HCT116 (cell line): ENCODE results near the gene RELB. TPM values are rescaled to one million over a fixed set of nuclear protein-coding genes. Genes with fewer than 3 reads are reported as not detected.

ENCODE experiments used
- ATAC-seq: fragments of 200-7000 bp; cut with Tn5 transposase; 2 replicates; pipeline ENCODE4 v1.9.1; 2020; ENCODE audit warnings: mild to moderate bottlenecking, moderate library complexity
- BruUV-seq: library from RNA; stranded (reverse); fragments of 400-500 nt; replicated peaks from 2 replicates; lab custom pipeline; 2021; lab: Mats Ljungman, UMichigan
- CTCF ChIA-PET: fragments of 300-600 bp; sonication (Branson Sonifier 250); formaldehyde crosslinking; loops from one replicate; lab custom pipeline; 2021; ENCODE audit warnings: antibody characterized with exemption; lab: Charles Lee
- POLR2A ChIA-PET: fragments of 300-600, 350-600 bp; sonication (Branson Sonifier 250); formaldehyde crosslinking; loops from one replicate; lab custom pipeline; 2021; ENCODE audit warnings: antibody characterized with exemption; lab: Charles Lee
- RAD21 ChIA-PET, 2 experiments: fragments of 300-600 bp; sonication (Branson Sonifier 250); formaldehyde crosslinking; loops; one replicate each; lab custom pipeline; 2023; ENCODE audit warnings: low total read pairs in 2 of 2; ENCODE audit not compliant: uncharacterized antibody in 2 of 2, unreplicated experiment in 2 of 2, low non-redundant PET in 1 of 2; lab: Charles Lee
- DNase-seq: peaks from one replicate; pipeline ENCODE4 v3.0.0-alpha.2; 2010; ENCODE audit warnings: low read depth, low spot score
- H2AFZ ChIP-seq: fragments of 200-600 bp; shearing (Covaris generic), sonication (generic); 2 replicates; pipeline ENCODE4 v1.6.1; 2017; ENCODE audit warnings: low read depth, mixed run types, mixed read lengths, antibody characterized with exemption, low read length; ENCODE audit not compliant: poor library complexity, severe bottlenecking
- H3K27ac ChIP-seq: 2 replicates; pipeline ENCODE4 v1.5.1; 2012; ENCODE audit warnings: low read depth, low read length
- H3K27me3 ChIP-seq: fragments of 200-600 bp; sonication (generic); 2 replicates; pipeline ENCODE4 v1.6.1; 2016; ENCODE audit warnings: mixed run types, low read length, mixed read lengths; ENCODE audit not compliant: insufficient read depth
- H3K36me3 ChIP-seq, 2 experiments: fragments of 200-500 bp in 1 of 2; fragments of 200-600 bp in 1 of 2; sonication (Bioruptor generic) in 1 of 2; sonication (generic) in 1 of 2; 2 replicates each; pipeline versions ENCODE4 v1.5.1 to v1.6.1; 2014 to 2016; ENCODE audit warnings: low read length in 2 of 2, inconsistent platforms in 1 of 2, mixed read lengths in 1 of 2, mixed run types in 1 of 2; ENCODE audit not compliant: insufficient read depth in 2 of 2, control insufficient read depth in 1 of 2
- H3K4me1 ChIP-seq, 2 experiments: fragments of 200-600 bp in 1 of 2; sonication (generic) in 1 of 2; 2 replicates each; pipeline versions ENCODE4 v1.5.1 to v1.6.1; 2012 to 2017; ENCODE audit warnings: low read length in 2 of 2, inconsistent platforms in 1 of 2, mild to moderate bottlenecking in 1 of 2, mixed read lengths in 1 of 2, mixed run types in 1 of 2, moderate library complexity in 1 of 2; ENCODE audit not compliant: insufficient read depth in 2 of 2, control insufficient read depth in 1 of 2
- H3K4me2 ChIP-seq: fragments of 200-600 bp; sonication (generic); 2 replicates; pipeline ENCODE4 v1.6.1; 2017; ENCODE audit warnings: mixed run types, low read length, mixed read lengths
- H3K4me3 ChIP-seq, 2 experiments: fragments of 200-600 bp in 1 of 2; sonication (generic) in 1 of 2; replicated peaks in 1 of 2; 2 replicates each; pipeline ENCODE4 v1.5.1; 2011 to 2016; ENCODE audit warnings: low read length in 2 of 2, control low read depth in 1 of 2, low read depth in 1 of 2, mild to moderate bottlenecking in 1 of 2, mixed read lengths in 1 of 2, mixed run types in 1 of 2
- H3K79me2 ChIP-seq: fragments of 200-600 bp; sonication (generic); 2 replicates; pipeline ENCODE4 v1.6.1; 2017; ENCODE audit warnings: mild to moderate bottlenecking, mixed run types, low read length, moderate library complexity, mixed read lengths; ENCODE audit not compliant: insufficient read depth
- H3K9ac ChIP-seq: fragments of 200-600 bp; sonication (generic); 2 replicates; pipeline ENCODE4 v1.6.1; 2016; ENCODE audit warnings: low read length, mixed read lengths
- H3K9me2 ChIP-seq: fragments of 200-600 bp; sonication (generic), shearing (Covaris generic); 2 replicates; pipeline ENCODE4 v1.6.1; 2017; ENCODE audit warnings: mixed run types, mild to moderate bottlenecking, moderate library complexity; ENCODE audit not compliant: insufficient read depth
- H3K9me3 ChIP-seq, 2 experiments: fragments of 200-500 bp in 1 of 2; fragments of 200-600 bp in 1 of 2; sonication (Bioruptor generic) in 1 of 2; sonication (generic) in 1 of 2; 2 replicates each; pipeline ENCODE4 v1.6.1; 2014 to 2017; ENCODE audit warnings: low read length in 2 of 2, mixed read lengths in 2 of 2, inconsistent platforms in 1 of 2, low read depth in 1 of 2, mild to moderate bottlenecking in 1 of 2, mixed run types in 1 of 2, moderate library complexity in 1 of 2; ENCODE audit not compliant: control insufficient read depth in 1 of 2, insufficient read depth in 1 of 2
- H4K20me1 ChIP-seq: fragments of 200-600 bp; sonication (generic), shearing (Covaris generic); 2 replicates; pipeline ENCODE4 v1.6.1; 2017; ENCODE audit warnings: mixed run types, mild to moderate bottlenecking, moderate library complexity; ENCODE audit not compliant: insufficient read depth
- CBX3 ChIP-seq: IDR thresholded peaks from 2 replicates; pipeline ENCODE4 v1.6.1; 2012; ENCODE audit warnings: low read depth
- CTCF ChIP-seq, 3 experiments: fragments of 200-600 bp in 1 of 3; sonication (generic) in 1 of 3; IDR thresholded peaks in 2 of 3; conservative IDR thresholded peaks in 1 of 3; 2 replicates each; pipeline ENCODE4 v1.5.1; 2012 to 2017; ENCODE audit warnings: low read depth in 2 of 3, low read length in 2 of 3, antibody characterized with exemption in 1 of 3, borderline replicate concordance in 1 of 3, control low read depth in 1 of 3, mild to moderate bottlenecking in 1 of 3, mixed read lengths in 1 of 3, mixed run types in 1 of 3, moderate library complexity in 1 of 3; ENCODE audit not compliant: insufficient read depth in 1 of 3
- EGR1 ChIP-seq: IDR thresholded peaks from 2 replicates; pipeline ENCODE4 v1.6.1; 2012; ENCODE audit warnings: low read depth
- ELF1 ChIP-seq: IDR thresholded peaks from 2 replicates; pipeline ENCODE4 v1.6.1; 2012; ENCODE audit warnings: low read depth, borderline replicate concordance
- EZH2 ChIP-seq: fragments of 200-600 bp; sonication (generic); IDR thresholded peaks from 2 replicates; pipeline ENCODE4 v1.6.1; 2017; ENCODE audit warnings: antibody characterized with exemption, mixed run types
- EZH2phosphoT487 ChIP-seq: fragments of 200-600 bp; IDR thresholded peaks from 2 replicates; pipeline ENCODE4 v1.6.1; 2018; ENCODE audit warnings: antibody characterized with exemption, borderline replicate concordance
- FOSL1 ChIP-seq: IDR thresholded peaks from 2 replicates; pipeline ENCODE4 v1.6.1; 2012; ENCODE audit warnings: low read depth
- RAD21 ChIP-seq: IDR thresholded peaks from 2 replicates; pipeline ENCODE4 v1.6.1; 2012; ENCODE audit warnings: low read depth, mild to moderate bottlenecking
- REST ChIP-seq: IDR thresholded peaks from 2 replicates; pipeline ENCODE4 v1.6.1; 2012; ENCODE audit warnings: low read depth
- SP1 ChIP-seq: IDR thresholded peaks from 2 replicates; pipeline ENCODE4 v1.6.1; 2012; ENCODE audit warnings: low read depth
- SRF ChIP-seq: IDR thresholded peaks from 2 replicates; pipeline ENCODE4 v1.6.1; 2012; ENCODE audit warnings: low read depth
- TCF7L2 ChIP-seq: IDR thresholded peaks from 2 replicates; pipeline ENCODE4 v1.7.0; 2011; ENCODE audit warnings: borderline replicate concordance, inconsistent platforms; ENCODE audit not compliant: insufficient read depth, insufficient read length; ENCODE audit errors: extremely low read depth
- YY1 ChIP-seq: IDR thresholded peaks from 2 replicates; pipeline ENCODE4 v1.6.1; 2011; ENCODE audit warnings: low read length, low read depth, moderate library complexity, mild to moderate bottlenecking; ENCODE audit not compliant: insufficient replicate concordance; ENCODE audit errors: extremely low read depth
- ZNF274 ChIP-seq: fragments of 200-500 bp; sonication (Bioruptor generic); IDR thresholded peaks from 2 replicates; pipeline ENCODE4 v1.6.1; 2014; ENCODE audit warnings: mild to moderate bottlenecking, low read depth, low read length, inconsistent platforms
- intact Hi-C: fragments of 100-400 bp; cut with micrococcal nuclease; formaldehyde crosslinking; loops from 2 replicates; pipeline ENCODE4 v1.10.0; 2022
- total RNA-seq: library from RNA; stranded (reverse); gene quantifications from one replicate; pipeline ENCODE4 v1.2.1, GENCODE V29; 2021; ENCODE audit not compliant: unreplicated experiment

RELB gene
- total RNA-seq, 1 experiment from 2014 or later = 12.9 TPM

- CTCF ChIA-PET = interaction anchor here (0.5 kb wide), 1 partner anchor 777 kb away, joined by 3 read pairs; no protein-coding TSS in a partner anchor
- no TSS peak for BruUV-seq
- peaks cover 0 to 2% of the 10 kb centered on the region in 2 experiments; a peak in 2 of 4 replicates for H3K36me3 ChIP-seq
Measured at GRCh38 chr19:44993526-44993925, 7.7 kb upstream of the RELB start.

More at GRCh38 chr19:44993526-44993925, 7.7 kb upstream of the RELB start:
- ChIA-PET POLR2A (no interaction called here), RAD21 (no interaction called here)
- Histone ChIP-seq H3K27ac (no peak overlapping the region), H3K9ac (no peak overlapping the region), H3K9me2 (no peaks in the 10 kb centered on the region), H3K79me2 (no peaks in the 10 kb centered on the region), H3K4me1 (no peaks in the 10 kb centered on the region), H3K27me3 (no peaks in the 10 kb centered on the region), H2AFZ (no peak overlapping the region), H3K4me3 (no peak overlapping the region), H3K4me2 (no peak overlapping the region), H4K20me1 (no peaks in the 10 kb centered on the region), H3K9me3 (no peaks in the 10 kb centered on the region)
- intact Hi-C loops = no loop called here
- DNase-seq = no peak
- TF ChIP-seq FOSL1 (no peak), EZH2 (no peak), ELF1 (no peak), YY1 (no peak), TCF7L2 (no peak), RAD21 (no peak), EZH2phosphoT487 (no peak), ZNF274 (no peak), CBX3 (no peak), SP1 (no peak), REST (no peak), CTCF (IDR thresholded peaks at IDR 0.05 in 2 of 3, conservative IDR thresholded peaks at IDR 0.05 in 1 of 3; ENCODE audit: borderline replicate concordance in 1 of 3, insufficient read depth in 1 of 3, low read depth in 2 of 3, low read length in 2 of 3) (no peak), SRF (no peak), EGR1 (no peak)
- no peak for ATAC-seq
